ENCODE measurements around the gene KLHL33.

Gene KLHL33, protein sequence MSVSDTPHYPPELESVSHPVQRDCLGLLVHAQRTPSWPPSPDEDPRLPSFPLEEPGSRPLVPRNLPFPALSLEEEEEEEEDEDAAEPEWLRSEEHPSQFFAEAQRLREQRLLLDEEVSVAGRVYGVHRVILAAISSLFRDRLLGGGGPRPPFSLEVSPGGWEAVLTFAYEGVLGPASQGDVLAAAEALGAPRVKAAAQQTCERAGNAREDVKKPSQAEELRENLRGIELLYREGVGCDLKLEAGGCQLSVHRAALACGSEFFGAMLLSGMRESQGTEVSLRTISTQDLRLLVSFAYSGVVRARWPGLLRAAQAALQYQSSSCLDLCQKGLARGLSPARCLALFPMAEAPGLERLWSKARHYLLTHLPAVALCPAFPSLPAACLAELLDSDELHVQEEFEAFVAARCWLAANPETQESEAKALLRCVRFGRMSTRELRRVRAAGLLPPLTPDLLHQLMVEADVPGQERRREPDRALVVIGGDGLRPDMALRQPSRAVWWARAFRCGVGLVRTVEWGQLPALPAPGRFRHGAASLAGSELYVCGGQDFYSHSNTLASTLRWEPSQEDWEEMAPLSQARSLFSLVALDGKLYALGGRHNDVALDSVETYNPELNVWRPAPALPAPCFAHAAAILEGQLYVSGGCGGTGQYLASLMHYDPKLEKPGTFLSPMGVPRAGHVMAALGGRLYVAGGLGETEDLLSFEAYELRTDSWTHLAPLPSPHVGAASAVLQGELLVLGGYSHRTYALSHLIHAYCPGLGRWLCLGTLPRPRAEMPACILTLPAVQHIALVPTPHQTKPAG

DNA sequence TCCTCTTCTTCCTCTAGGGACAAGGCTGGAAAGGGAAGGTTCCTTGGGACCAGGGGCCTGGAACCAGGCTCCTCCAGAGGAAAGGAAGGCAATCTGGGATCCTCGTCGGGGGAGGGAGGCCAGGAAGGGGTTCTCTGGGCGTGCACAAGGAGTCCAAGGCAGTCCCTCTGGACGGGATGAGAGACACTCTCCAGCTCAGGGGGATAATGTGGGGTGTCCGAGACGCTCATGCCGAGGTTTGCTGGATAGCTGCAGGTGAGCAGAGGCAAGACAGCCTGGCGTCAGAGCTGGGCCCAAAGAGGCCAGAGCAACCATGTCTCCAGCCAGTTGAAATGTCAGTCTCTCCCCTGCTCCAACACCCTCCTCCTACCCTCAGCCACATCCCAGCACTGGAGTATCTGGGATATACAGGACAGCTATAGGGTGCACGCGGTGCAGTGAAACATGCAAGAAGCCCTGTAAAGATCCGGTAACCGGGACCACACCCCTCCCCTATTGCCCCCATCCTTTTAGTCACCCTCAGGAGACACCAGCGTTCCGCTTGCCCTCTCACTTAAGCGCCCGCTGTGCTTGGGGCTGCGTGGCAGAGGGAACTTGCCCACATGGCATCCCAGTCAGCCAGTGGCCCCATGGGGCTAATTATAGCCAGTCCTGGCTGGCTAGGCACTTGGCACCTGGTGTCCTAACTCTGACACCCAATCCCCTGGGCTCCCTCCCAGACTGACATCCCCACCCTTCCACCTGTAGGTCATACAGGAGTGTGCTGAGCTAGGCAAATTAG lies at the start of gene KLHL33:
Gene KLHL33, minus strand, starts transcription at position 585 of the 781 bp plus-strand sequence. Its CDS starts 355 bp downstream, at position 230.
- DNase-seq (ENCODE audit: low read depth, low spot score) = no peak

DNA sequence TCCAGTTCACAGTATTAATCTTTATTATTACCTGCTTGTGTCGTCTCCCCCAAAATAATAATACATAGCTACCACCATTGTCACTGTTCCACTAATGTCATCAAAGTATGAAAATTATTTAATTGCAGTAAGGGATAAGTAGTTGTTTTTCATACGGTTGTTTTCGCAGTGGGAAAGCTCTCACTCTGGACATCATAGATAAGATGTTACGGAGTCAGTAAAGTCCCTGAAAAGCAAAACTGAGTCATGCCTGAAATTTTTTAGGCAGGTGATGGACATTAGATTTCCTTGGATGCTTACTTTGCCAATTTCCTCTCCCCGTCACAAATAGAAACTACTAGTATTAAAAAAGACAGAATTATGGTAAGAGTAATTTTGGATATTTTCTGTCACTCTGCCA lies 46.4 kb upstream of the KLHL33 start:
- no peak for DNase-seq (ENCODE audit: low read depth, low spot score)

DNA sequence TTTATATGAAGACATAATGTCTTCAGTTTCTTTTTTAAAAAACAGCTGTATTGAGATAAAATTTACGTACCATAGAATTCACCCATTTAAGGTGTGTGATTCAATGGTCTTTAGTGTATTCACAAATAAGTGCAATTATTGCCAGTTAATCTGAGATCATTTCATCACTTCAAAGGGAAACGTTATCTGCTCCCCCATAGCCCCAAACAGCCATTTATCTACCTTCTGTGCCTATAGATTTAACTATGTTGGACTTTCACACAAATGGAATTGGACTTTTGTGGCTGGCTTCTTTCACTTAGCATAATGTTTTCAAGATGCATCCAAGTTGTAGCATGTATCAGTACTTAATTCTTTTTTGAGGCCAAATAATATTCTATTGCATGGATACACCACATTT lies 42.9 kb upstream of the KLHL33 start:
- DNase-seq (ENCODE audit: low read depth, low spot score) = no peak

DNA sequence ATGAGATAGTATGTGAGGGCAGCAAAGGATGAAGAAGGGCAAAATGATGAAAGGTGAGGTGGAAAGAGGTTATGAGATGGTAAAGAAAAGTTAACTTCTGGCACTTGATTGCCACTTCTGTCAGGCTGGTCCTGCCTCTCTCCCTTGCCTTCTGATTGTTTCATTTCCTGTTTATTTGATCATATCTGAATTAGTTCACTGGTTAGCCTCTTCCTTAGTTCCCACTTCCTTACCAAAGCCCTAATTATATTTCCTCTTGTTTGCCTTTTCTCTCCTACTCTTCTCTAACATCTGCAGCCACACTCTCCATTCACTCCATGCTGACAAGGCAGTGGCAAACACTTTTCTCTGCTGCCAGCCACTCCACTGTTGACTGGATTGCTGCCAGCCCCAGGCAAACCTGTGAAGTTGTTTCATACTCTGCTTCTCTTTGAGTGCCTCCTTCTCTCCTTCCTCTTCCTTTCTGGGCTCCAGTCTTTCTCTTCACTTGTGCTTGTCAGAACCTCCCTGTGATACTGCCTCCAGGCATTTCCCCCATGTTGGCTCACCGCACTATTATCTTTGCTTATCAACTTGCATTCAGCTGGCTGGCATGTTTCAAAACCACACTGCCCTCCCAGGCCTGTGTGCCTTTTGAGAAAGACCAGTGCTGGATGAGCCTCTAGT lies 41.4 kb upstream of the KLHL33 start:
- no peak for DNase-seq (ENCODE audit: low read depth, low spot score)

DNA sequence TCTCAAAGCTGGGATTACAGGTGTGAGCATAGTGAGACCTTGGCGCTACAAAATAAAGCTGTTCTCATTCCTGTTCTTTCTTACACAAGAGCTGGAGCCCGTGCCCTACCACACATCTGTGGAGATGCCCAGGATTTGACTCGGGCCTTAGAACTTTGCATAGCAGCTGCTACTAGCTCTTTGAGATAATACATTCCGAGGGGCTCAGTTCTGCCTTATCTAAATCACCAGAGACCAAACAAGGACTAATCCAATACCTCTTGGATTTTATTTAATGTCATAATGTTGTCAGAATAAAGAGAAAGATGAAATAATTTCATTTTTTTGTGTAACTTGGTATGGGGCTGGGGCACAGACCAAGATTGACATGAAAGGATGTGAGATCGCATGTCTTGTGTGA lies 40.8 kb upstream of the KLHL33 start:
- DNase-seq (ENCODE audit: low read depth, low spot score) = no peak

DNA sequence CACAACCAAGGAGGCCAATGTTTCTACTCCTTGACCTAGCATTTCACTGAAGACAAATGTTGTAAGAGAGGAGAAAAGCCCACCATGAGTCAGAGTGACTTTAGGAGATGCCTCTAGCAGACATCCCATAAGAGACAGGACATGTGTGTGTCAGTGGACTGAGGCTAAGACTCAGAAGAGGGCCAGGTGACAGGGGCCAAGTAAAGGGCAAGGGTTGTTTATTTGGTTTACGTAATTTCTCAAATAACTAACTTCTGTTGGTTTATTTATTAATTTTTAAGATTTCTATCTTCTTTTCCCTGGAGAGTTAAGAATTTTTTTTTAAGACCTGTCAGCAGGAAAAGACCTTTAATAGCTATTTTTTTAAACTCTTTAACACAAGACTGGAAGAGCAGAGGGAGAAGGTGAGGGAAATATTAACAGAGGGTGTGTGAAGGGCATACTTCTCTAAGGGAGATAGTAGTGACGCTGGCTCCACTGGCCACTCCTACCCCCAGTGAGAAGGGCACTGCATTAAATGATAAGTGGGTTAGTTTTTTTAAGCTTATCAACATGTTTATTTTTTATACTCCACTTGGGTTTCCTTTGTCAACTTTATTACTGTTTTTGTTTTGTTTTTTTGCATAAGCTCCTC lies 36.7 kb upstream of the KLHL33 start:
- DNase-seq (ENCODE audit: low read depth, low spot score) = no peak

DNA sequence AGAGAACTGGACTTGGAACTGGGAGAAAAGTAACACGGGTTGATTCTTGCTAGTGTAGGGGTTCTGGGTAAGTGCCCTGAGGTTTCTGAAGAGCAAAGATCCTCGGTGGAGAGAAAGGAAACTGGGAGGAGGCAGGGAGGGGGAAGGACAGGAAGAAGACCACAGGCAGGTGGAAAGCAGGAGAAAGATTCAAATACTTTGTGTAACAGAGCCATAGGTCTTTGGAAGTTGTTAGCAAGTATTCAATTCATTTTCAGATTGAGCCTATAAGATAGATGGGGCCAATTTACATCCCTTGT lies 34.6 kb upstream of the KLHL33 start:
- DNase-seq (ENCODE audit: low read depth, low spot score) = no peak

DNA sequence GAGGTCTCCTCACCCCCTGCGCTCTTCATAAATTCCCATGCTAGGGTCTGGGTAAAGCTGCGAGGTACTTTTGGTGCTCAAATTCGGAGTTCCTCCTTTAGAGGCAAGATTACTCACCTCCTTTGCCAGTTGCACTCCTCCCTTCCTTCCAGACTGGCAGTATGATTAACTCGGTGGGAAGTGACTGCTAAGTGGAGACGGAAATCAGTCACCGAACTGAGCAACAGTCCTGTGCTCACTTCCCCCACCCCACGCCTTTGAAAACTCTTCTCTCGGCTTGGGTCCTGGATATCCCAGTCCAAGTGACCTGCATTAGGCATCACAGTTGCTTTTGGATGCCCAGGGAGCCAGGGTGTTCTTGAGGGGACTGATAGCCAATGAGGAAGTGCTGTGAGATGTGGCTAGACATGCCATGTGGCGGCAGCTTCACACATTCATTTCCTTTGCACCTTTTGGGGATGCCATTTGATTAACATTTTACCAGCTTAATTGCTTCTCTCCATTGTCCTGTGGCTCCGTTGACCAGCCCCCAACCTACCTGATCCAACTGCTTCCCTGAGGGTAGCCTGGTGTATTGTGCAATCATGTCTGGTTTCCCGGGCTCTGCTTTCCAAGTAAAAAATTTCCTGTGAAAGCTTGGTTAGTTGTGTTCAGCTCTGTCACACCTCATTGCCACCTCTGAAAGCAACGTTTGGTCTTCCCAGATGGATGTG lies 34.1 kb upstream of the KLHL33 start:
- no peak for DNase-seq (ENCODE audit: low read depth, low spot score)

DNA sequence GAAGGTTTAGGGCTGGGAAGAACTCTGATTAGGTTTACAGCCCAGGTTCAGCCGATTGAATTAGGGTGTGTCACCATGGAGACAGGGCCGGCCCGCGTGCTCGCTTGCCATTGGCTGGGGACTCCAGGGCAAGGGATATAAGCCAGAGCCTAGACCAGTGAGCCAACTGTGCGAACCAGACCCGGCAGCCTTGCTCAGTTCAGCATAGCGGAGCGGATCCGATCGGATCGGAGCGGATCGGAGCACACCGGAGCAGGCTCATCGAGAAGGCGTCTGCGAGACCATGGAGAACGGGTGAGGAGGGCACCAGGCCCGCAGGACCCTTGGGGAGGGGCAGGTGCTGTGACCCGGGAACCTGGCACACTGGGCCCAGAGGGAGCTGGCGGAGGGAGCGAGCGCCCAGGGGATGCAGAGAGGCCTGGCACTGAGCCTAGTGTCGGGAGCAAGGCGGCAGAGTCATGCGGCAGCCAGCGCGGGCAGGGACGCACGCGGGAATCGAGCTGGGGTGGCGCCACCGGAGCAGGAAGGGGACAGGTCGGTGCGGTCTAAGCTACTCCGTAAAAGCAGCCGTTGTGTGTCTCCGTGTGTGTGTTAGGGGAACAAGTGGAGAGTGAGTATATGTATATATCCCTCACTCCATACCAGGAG lies 33.4 kb upstream of the KLHL33 start, which contains the start of gene PNP:
Gene PNP, plus strand, starts transcription at position 165 of the 648 bp plus-strand sequence. Its CDS starts 119 bp downstream, at position 284.
- peak; percentile 74 for DNase-seq (ENCODE audit: low read depth, low spot score)

DNA sequence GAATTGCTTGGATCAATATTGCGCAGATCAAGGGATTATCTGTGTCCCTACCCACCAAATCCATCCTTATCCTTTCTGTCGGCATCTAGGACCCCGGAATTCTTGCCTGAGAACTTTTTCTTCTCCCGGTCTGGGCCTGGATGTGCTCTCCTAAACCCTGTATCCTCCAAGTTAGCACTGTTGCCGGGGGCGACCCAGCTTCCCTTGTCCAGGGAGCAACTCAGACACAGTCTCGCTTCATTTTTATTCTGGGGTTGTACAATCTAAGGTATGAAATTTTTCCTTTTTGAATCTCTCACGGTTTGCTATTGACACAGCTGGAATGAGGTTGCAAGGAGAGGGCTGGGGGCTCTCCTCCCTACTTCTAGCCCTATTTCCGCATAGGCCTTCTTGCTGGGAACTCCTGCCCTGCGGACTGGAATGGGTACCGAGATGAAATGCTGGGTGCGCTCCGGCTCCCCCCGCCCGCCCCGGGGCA lies 32.8 kb upstream of the KLHL33 start:
- DNase-seq (ENCODE audit: low read depth, low spot score) = no peak

DNA sequence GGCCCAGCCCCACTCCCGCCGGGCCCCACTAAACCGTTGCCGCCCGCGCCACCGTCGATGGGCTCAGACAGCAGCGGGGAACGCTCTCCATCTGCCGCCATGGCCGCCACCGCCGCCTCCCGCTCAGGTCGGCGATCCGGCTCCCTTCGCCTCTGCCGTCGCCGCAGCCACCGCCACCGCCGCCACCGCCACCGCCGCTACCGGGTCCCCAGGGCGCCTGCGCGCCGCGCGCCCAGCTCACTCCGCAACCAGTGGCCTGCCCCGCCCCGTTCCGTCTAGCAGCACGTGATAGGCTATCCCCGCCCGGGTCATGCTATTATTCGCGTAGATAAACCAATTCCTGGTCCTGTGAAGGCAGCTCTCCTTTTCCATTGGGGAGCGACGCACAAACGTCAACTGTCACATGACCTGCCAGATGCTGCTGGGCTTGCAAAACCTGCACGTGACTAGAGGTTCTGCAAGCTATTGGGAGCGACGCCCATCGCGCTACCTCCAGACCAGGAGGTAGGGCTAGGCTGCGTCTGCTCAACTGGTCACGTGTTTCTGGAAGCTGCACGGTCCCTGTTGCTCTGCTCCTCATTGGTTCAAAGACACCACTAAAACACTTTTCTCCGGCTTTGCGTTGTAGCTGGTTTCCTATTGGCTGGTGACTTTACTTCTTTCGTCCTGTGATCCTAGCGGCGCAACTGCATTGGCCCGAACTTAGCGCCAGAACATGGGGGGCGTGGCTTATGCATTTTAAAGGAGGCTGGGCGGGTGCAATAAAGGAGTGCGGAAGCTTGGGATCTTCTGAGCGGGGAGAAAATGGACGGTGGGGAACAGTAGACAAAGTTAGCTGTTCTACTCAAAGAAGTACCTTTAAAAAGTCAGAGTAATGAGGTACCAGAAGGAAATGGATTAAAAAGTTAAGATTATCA lies 25.5 kb upstream of the KLHL33 start, which contains the start of gene PIP4P1:
Gene PIP4P1, minus strand, starts transcription at position 210 of the 917 bp plus-strand sequence. Its CDS starts 109 bp downstream, at position 101.
- DNase-seq (ENCODE audit: low read depth, low spot score) = peak; percentile 99

DNA sequence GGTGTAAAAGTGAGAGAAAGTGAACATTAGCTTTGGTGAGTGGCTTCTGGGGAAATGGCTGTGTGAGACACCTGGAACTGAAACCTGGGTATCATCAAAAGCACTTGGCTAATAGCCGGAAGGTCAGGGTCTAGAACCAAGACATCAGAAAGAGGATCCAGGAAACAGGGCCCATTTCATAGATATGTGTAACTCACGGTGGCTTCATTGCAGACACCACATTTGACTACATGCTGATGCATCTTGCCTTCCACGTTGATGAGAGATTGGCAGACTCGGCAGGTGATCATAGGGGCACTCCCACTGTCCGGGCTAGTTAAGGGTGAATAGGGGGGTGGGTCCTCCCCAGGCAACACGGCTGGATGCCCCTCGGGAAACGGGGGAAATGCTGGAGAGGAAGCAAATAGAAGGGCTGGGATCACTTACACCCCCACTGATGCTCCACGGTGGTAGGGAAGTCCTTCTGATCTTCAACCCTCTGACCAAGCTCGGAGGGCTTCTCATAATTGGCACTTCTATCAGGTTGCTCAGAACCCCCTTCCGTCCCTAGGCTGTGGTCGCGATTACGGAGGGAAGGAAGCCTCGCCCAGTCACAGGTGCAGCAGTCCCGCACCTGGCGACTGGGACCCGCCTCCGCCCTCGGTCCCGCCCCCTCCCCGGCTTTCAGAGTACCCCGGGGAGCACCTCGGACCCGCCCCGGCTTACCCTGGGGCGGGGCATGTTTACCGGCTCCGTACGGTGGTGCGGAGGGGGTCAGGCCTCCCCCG lies 24.7 kb upstream of the KLHL33 start:
- peak; percentile 27 for DNase-seq (ENCODE audit: low read depth, low spot score)

DNA sequence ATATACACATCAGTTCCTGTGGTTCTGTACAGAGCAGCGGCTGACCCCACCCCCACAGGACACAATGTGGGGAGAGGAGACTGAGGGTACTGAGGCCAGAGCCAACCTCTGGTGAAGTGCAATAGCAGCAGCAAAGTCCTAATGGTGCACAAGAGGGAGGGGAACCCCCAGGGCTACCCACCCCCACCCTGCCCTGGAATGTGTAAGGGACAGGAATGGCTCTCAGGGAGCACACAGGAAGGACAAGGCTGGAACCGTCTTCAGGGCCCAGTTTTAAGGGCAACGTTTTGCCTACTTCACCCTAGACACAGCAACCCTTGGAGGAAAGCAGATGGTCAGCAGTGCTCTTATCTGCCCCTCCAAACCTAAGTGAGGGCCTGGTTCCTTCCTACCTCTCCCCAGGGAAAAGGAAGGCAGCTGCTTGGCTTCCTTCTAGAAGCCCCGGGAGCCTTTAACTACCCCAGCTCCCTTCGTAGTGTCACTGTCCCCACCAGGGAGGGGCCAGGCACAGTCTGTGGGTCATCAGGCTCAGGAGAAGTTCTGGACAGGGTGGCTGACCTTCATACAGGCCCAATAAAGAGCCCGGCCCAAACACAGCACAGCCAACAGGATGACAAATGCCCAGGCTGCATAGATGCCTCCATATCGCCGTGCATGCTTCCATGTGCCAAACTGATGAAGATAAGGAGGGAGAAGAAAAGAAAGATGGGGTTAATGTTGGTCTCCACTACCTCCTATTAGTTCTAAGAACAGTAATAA lies 22.2 kb upstream of the KLHL33 start:
- no peak for DNase-seq (ENCODE audit: low read depth, low spot score)

DNA sequence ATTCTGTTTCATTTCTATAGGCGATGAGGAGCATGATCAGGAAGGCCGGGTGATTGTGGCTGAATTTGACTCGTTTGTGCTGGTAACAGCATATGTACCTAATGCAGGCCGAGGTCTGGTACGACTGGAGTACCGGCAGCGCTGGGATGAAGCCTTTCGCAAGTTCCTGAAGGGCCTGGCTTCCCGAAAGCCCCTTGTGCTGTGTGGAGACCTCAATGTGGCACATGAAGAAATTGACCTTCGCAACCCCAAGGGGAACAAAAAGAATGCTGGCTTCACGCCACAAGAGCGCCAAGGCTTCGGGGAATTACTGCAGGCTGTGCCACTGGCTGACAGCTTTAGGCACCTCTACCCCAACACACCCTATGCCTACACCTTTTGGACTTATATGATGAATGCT lies 21.0 kb upstream of the KLHL33 start:
- DNase-seq (ENCODE audit: low read depth, low spot score) = no peak

DNA sequence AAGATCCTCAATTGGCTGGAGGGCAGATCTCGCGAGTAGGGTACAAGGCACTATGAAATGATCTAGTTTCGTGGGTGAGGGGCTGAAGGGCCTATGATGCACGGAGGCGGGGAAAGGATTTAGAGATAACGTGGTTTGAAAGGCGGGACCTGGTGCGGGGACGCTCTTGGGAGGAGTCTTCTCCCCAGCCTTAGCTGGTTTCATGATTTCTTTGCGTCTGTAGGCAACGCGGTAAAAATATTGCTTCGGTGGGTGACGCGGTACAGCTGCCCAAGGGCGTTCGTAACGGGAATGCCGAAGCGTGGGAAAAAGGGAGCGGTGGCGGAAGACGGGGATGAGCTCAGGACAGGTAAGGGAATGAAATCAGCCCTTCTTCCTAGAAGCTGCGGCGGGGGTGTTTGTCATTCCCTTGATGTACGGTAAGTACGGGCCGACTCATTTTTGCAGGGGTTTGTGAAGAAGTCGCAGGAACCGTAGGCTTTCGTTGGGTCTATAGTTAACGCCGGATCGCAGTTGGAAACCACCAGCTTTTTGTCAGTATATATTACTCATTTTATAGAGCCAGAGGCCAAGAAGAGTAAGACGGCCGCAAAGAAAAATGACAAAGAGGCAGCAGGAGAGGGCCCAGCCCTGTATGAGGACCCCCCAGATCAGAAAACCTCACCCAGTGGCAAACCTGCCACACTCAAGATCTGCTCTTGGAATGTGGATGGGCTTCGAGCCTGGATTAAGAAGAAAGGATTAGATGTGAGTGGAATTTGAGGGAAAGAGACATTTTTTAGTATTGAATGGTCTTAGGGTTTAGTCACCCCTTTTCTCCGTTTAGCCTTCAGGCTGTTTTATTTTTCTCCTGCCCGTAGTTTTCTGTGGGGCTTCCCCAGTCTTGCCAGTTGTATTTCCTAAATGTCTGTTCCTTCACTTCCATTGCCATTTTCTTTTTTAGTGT lies 19.7 kb upstream of the KLHL33 start:
- DNase-seq (ENCODE audit: low read depth, low spot score) = no peak
